Keratinocyte (primary cell): ENCODE data around the gene ZNF860. TPM values are rescaled to one million over a fixed set of nuclear protein-coding genes. Genes with fewer than 3 reads are reported as not detected.

Source experiments
- DNase-seq: peaks from one replicate; pipeline ENCODE4 v3.0.0-alpha.2; 2011; ENCODE audit warnings: low read depth, missing footprints, low spot score
- FAIRE-seq: peaks from 2 replicates; lab custom pipeline; 2011; peaks lifted over from hg19 to GRCh38; lab: Jason Lieb, UNC
- H2AFZ ChIP-seq: 2 replicates; pipeline ENCODE4 v1.6.0; 2012; ENCODE audit warnings: low read length, control low read depth, inconsistent platforms; ENCODE audit not compliant: control insufficient read depth
- H3K27ac ChIP-seq: 2 replicates; pipeline ENCODE4 v1.5.1; 2011; ENCODE audit warnings: low read length; ENCODE audit not compliant: control insufficient read depth, insufficient read depth
- H3K27me3 ChIP-seq: 3 replicates; pipeline ENCODE4 v1.6.0; 2011; ENCODE audit warnings: low read length; ENCODE audit not compliant: control insufficient read depth, insufficient read depth; ENCODE audit errors: extremely low read depth
- H3K36me3 ChIP-seq, 2 experiments: 2 replicates in 1 of 2; 3 replicates in 1 of 2; pipeline ENCODE4 v1.5.1; 2011; ENCODE audit warnings: low read length in 2 of 2, mild to moderate bottlenecking in 1 of 2; ENCODE audit not compliant: control insufficient read depth in 2 of 2, insufficient read depth in 2 of 2; ENCODE audit errors: extremely low read depth in 1 of 2
- H3K4me1 ChIP-seq: 3 replicates; pipeline ENCODE4 v1.5.1; 2011; ENCODE audit warnings: low read length; ENCODE audit not compliant: control insufficient read depth, insufficient read depth; ENCODE audit errors: extremely low read depth
- H3K4me2 ChIP-seq: 3 replicates; pipeline ENCODE4 v1.6.0; 2011; ENCODE audit warnings: low read depth, low read length; ENCODE audit not compliant: control insufficient read depth, insufficient read depth; ENCODE audit errors: extremely low read depth
- H3K4me3 ChIP-seq, 3 experiments: fragments of 200-600 bp in 1 of 3; sonication (generic) in 1 of 3; 2 replicates in 2 of 3; 3 replicates in 1 of 3; pipeline ENCODE4 v1.5.1; 2011 to 2016; ENCODE audit warnings: low read length in 3 of 3, mild to moderate bottlenecking in 3 of 3, control low read depth in 2 of 3, inconsistent platforms in 1 of 3, low read depth in 1 of 3, mixed read lengths in 1 of 3, mixed run types in 1 of 3, moderate library complexity in 1 of 3; ENCODE audit not compliant: control insufficient read depth in 2 of 3, insufficient read depth in 2 of 3; ENCODE audit errors: extremely low read depth in 1 of 3
- H3K79me2 ChIP-seq: 2 replicates; pipeline ENCODE4 v1.6.0; 2012; ENCODE audit warnings: low read length; ENCODE audit not compliant: control insufficient read depth, insufficient read depth
- H3K9ac ChIP-seq: 3 replicates; pipeline ENCODE4 v1.6.0; 2011; ENCODE audit warnings: low read length; ENCODE audit not compliant: control insufficient read depth, insufficient read depth; ENCODE audit errors: extremely low read depth
- H3K9me1 ChIP-seq: 3 replicates; pipeline ENCODE4 v1.6.0; 2011; ENCODE audit warnings: low read length; ENCODE audit not compliant: control insufficient read depth, insufficient read depth; ENCODE audit errors: extremely low read depth
- H3K9me3 ChIP-seq: 2 replicates; pipeline ENCODE4 v1.5.1; 2012; ENCODE audit warnings: low read depth, low read length; ENCODE audit not compliant: control insufficient read depth
- H4K20me1 ChIP-seq: 3 replicates; pipeline ENCODE4 v1.6.0; 2011; ENCODE audit warnings: low read length; ENCODE audit not compliant: control insufficient read depth, insufficient read depth; ENCODE audit errors: extremely low read depth
- EZH2 ChIP-seq: IDR thresholded peaks from one replicate; pipeline ENCODE4 v1.6.1; 2012; ENCODE audit warnings: inconsistent platforms, mild to moderate bottlenecking, low read length, moderate library complexity
- dilution Hi-C: fragments of 300-500 bp; cut with MboI; formaldehyde crosslinking; loops from one replicate; pipeline ENCODE4 v1.7.0; 2020; ENCODE audit warnings: low sequenced_read_pairs; ENCODE audit not compliant: extremely low pct_ligation_motif_present
- polyA minus RNA-seq, 3 experiments: library from RNA; depleted of rRNA, polyadenylated mRNA; stranded (reverse); fragments of >200 nt; gene quantifications; 1 replicate in 1 of 3; 2 replicates in 1 of 3; 3 replicates in 1 of 3; pipeline ENCODE4 v1.2.3, GENCODE V29; 2011
- polyA plus RNA-seq, 5 experiments: library from polyadenylated mRNA; depleted of rRNA in 3 of 5; stranded (reverse) in 3 of 5; stranded (forward) in 1 of 5; unstranded in 1 of 5; fragments of >200 nt; gene quantifications; 1 replicate in 1 of 5; 2 replicates in 3 of 5; 3 replicates in 1 of 5; pipeline versions ENCODE4 v1.2.1 to v1.2.3, GENCODE V29; 2011 to 2012; ENCODE audit warnings: missing spikeins in 2 of 5, low read depth in 1 of 5, low replicate concordance in 1 of 5
- TF ChIP-seq, protein P1 (sequence below), 3 experiments: IDR thresholded peaks in 1 of 3; conservative IDR thresholded peaks in 1 of 3; optimal IDR thresholded peaks in 1 of 3; 2 replicates in 2 of 3; 3 replicates in 1 of 3; pipeline versions ENCODE3 to v1.5.1; 2011; ENCODE audit warnings: low read length in 3 of 3, mild to moderate bottlenecking in 3 of 3, moderate library complexity in 2 of 3, control low read depth in 1 of 3, inconsistent platforms in 1 of 3; ENCODE audit not compliant: insufficient read depth in 2 of 3; ENCODE audit errors: extremely low read depth in 1 of 3

Gene ZNF860
- polyA plus RNA-seq (5.6 to 10.3 TPM (median 7.9 TPM) in 3 replicates), polyA minus RNA-seq (6.3 to 15.7 TPM (median 13.4 TPM) in 3 replicates)
- polyA plus RNA-seq (2011; ENCODE audit: low read depth): 1.6 TPM
- polyA plus RNA-seq (2011; cell fraction: cytosol; rRNA removed): 3.7 and 8.1 TPM in 2 replicates
- 10.3 and 10.5 TPM in 2 replicates for polyA plus RNA-seq (2011; cell fraction: nucleus; rRNA removed)
- polyA plus RNA-seq (2012; ENCODE audit: low replicate concordance): 1.8 and 6.0 TPM in 2 replicates
- polyA minus RNA-seq (2011; cell fraction: cytosol; rRNA and poly(A)+ RNA removed): 4.4 TPM
- polyA minus RNA-seq (2011; cell fraction: nucleus; rRNA and poly(A)+ RNA removed): 7.3 and 12.2 TPM in 2 replicates

DNA sequence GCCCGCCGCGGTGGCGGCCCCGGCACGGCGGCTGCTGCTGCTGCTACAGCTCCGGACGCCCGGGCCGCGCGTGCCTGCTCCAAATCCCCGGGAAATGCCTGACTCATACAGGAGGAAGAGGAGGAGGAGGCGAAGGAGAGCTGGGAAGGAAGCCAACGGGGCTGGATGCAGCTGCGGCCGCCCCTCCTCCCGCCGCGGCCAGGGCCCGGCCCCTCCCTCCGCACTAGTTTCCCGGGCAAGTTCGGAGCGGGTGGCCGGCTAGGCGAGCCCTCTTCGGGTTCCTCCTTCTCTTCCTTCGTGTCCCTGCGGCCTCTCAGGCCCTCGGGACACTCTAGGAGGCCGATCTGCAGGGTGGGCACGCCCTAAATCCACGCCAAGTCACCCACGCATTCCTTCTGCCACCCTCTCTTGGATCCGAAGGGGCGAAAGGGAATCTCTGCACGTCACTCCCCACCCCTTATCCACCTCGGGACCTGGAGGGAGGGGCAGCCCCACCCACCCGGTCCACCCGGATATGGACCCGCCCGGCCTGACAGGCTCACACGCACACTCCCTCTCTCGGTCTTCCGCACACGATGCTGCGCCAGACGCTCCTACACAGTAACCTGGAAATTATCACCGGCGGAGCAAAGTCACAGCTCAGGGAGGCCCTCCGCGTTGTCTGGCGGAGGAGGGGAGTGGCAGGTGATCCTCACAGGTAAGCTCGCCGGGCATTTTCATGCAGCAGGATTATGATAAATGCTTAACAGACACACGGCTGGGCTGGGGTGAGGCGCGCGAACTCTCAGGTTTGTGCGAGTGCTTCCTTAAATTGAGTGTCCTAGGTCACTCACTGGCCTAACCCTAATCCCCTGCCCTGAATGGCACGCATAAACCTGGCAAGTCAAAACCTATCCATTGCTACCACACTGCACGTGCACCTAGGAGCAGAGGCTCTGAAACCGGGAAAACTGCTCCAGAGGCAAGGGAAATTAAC, at the start of gene ZNF860, which contains the start of gene OSBPL10:
ZNF860 (plus strand) TSS at position 545 of the 976 bp plus-strand sequence. CDS start 7,330 bp downstream, outside the sequence.
OSBPL10 (minus strand) TSS at position 57 of the 976 bp plus-strand sequence. CDS start 83 bp downstream, outside the sequence.
- peaks cover 43% of the 10 kb centered on the region for H3K4me1 ChIP-seq
- H4K20me1 ChIP-seq: no peaks in the 10 kb centered on the region
- H3K79me2 ChIP-seq: peaks cover 70% of the 10 kb centered on the region
- FAIRE-seq: peak; percentile 59
- H3K36me3 ChIP-seq: peaks cover 8 to 27% of the 10 kb centered on the region in 2 experiments
- peak within 1 kb of the TSS; percentile 84 for H3K9ac ChIP-seq
- TF ChIP-seq EZH2: no peak
- TF ChIP-seq, protein P1, sequence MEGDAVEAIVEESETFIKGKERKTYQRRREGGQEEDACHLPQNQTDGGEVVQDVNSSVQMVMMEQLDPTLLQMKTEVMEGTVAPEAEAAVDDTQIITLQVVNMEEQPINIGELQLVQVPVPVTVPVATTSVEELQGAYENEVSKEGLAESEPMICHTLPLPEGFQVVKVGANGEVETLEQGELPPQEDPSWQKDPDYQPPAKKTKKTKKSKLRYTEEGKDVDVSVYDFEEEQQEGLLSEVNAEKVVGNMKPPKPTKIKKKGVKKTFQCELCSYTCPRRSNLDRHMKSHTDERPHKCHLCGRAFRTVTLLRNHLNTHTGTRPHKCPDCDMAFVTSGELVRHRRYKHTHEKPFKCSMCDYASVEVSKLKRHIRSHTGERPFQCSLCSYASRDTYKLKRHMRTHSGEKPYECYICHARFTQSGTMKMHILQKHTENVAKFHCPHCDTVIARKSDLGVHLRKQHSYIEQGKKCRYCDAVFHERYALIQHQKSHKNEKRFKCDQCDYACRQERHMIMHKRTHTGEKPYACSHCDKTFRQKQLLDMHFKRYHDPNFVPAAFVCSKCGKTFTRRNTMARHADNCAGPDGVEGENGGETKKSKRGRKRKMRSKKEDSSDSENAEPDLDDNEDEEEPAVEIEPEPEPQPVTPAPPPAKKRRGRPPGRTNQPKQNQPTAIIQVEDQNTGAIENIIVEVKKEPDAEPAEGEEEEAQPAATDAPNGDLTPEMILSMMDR (optimal IDR thresholded peaks at IDR 0.05 in 1 of 3, IDR thresholded peaks at IDR 0.05 in 1 of 3, conservative IDR thresholded peaks at IDR 0.05 in 1 of 3; ENCODE audit: extremely low read depth in 1 of 3, insufficient read depth in 2 of 3, low read length in 3 of 3): peak in 1 of 3 experiments; percentile 23
- peak within 1 kb of the TSS; percentile 81 to 95 (median 94) for H3K4me3 ChIP-seq
- peak within 1 kb of the TSS; percentile 94 for H3K27ac ChIP-seq
- no peaks in the 10 kb centered on the region for H3K9me3 ChIP-seq
- peak within 1 kb of the TSS; percentile 99 for H3K4me2 ChIP-seq
- dilution Hi-C loops: no loop called here
- peaks cover 5% of the 10 kb centered on the region for H3K9me1 ChIP-seq
- peak within 1 kb of the TSS; percentile 90 for H2AFZ ChIP-seq
- H3K27me3 ChIP-seq: no peaks in the 10 kb centered on the region
- peak; percentile 66 for DNase-seq

DNA sequence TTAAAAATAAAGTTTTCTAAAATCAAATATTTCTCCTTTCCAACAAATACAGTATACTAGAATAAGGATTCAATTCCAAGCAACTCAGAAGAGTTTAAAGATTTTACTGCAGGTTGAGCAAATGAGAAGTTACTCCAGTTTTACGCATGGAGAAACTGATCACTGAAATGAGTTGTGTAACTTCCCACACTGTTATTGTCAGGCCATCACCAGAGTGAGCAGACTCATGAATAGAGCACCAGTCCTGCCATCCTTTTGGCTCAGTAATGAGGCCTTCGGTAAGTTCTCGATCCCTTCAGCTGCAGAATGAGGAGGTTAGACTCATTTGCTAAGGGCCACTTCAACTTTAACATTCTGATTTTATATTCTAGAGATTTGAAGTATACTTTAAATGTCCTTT, 48.6 kb upstream of the ZNF860 start:
- Histone ChIP-seq H2AFZ (no peak overlapping the region), H3K4me2 (no peak overlapping the region), H3K9me1 (no peaks in the 10 kb centered on the region), H4K20me1 (no peaks in the 10 kb centered on the region), H3K27me3 (no peaks in the 10 kb centered on the region), H3K9ac (no peak overlapping the region), H3K36me3 (no peaks in the 10 kb centered on the region), H3K27ac (no peak overlapping the region), H3K79me2 (peaks cover 86% of the 10 kb centered on the region), H3K9me3 (no peaks in the 10 kb centered on the region), H3K4me1 (peaks cover 26% of the 10 kb centered on the region), H3K4me3 (no peak overlapping the region)
- DNase-seq (no peak), FAIRE-seq (no peak)
- TF ChIP-seq, protein P1 (optimal IDR thresholded peaks at IDR 0.05 in 1 of 3, IDR thresholded peaks at IDR 0.05 in 1 of 3, conservative IDR thresholded peaks at IDR 0.05 in 1 of 3; ENCODE audit: extremely low read depth in 1 of 3, insufficient read depth in 2 of 3, low read length in 3 of 3): no peak
- TF ChIP-seq EZH2: no peak
- dilution Hi-C loops: no loop called here
